AG04450 (cell line): ENCODE measurements around the gene ARHGAP18. TPM values are rescaled to one million over a fixed set of nuclear protein-coding genes. Genes with fewer than 3 reads are reported as not detected.
A peak's percentile ranks its signal among the peaks of the same experiment; 100 is the strongest.

Source experiments
- CTCF ChIA-PET: fragments of 300-600, 350-600 bp; formaldehyde crosslinking; extraction: SDS; loops from one replicate; lab custom pipeline; 2022; ENCODE audit warnings: antibody characterized with exemption, inconsistent platforms; lab: Charles Lee
- POLR2A ChIA-PET: fragments of 350-600 bp; formaldehyde crosslinking; extraction: SDS; loops from one replicate; lab custom pipeline; 2021; ENCODE audit warnings: antibody characterized with exemption, inconsistent platforms; lab: Yijun Ruan, JAX
- DNase-seq: peaks from one replicate; pipeline ENCODE4 v3.0.0-alpha.2; 2011; ENCODE audit warnings: low read depth, low spot score
- H3K27ac ChIP-seq: one replicate; pipeline ENCODE4 v1.5.1; 2012; ENCODE audit warnings: low read depth, low read length, control low read depth
- H3K27me3 ChIP-seq: one replicate; pipeline ENCODE4 v1.6.0; 2012; ENCODE audit warnings: low read length; ENCODE audit not compliant: control insufficient read depth, insufficient read depth
- H3K4me3 ChIP-seq: 2 replicates; pipeline ENCODE4 v1.5.1; 2011; ENCODE audit warnings: mild to moderate bottlenecking, low read depth, low read length, control low read depth
- H3K9me3 ChIP-seq: 2 replicates; pipeline ENCODE4 v1.5.1; 2012; ENCODE audit warnings: low read length; ENCODE audit not compliant: control insufficient read depth, insufficient read depth
- polyA plus RNA-seq: library from polyadenylated mRNA; depleted of rRNA; stranded (reverse); fragments of >200 nt; gene quantifications from 2 replicates; pipeline ENCODE4 v1.2.3, GENCODE V29; 2011
- TF ChIP-seq, protein P1 (sequence below): IDR thresholded peaks from 2 replicates; pipeline ENCODE4 v1.5.1; 2011; ENCODE audit warnings: low read depth, low read length, control low read depth, inconsistent platforms

Gene ARHGAP18
- polyA plus RNA-seq, 1 experiment: 13.9 TPM

DNA sequence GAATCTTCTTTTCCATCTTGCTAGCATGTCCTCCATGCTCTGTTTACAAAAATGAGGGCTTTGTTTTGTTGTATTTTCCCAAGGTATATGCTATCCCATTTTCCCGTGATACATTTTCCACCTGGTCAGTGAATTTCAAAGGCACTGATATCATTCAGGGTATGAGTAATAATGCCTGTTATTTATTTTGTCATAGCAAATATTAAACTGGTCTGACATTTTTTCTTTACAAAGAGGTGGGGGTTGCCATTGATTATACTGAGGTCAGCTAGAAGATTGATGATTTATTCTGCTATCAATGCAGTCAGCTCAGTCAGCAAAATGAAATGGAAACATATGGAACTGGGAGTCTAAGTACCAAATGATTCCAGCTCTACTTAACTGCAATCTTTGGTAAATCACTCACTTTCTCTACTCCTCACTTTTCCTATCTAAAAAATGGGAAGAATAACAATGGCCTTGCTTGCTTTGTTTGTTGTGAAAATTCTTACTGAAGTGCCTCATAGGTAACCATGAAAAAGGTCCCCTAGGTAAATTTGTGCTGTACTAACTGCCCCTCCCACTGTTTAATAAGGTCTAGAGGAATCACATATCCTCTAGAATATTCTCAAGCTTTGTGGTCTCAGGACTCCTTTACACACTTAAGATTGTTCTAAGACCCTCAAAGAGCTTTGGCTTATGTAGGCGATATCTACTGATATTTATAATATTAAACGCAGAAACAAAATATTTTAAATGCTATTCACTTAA is 64.0 kb downstream of the ARHGAP18 start:
- Histone ChIP-seq H3K27me3 (no peaks in the 10 kb centered on the region), H3K27ac (no peak overlapping the region), H3K9me3 (no peaks in the 10 kb centered on the region), H3K4me3 (no peak overlapping the region)
- TF ChIP-seq, protein P1, sequence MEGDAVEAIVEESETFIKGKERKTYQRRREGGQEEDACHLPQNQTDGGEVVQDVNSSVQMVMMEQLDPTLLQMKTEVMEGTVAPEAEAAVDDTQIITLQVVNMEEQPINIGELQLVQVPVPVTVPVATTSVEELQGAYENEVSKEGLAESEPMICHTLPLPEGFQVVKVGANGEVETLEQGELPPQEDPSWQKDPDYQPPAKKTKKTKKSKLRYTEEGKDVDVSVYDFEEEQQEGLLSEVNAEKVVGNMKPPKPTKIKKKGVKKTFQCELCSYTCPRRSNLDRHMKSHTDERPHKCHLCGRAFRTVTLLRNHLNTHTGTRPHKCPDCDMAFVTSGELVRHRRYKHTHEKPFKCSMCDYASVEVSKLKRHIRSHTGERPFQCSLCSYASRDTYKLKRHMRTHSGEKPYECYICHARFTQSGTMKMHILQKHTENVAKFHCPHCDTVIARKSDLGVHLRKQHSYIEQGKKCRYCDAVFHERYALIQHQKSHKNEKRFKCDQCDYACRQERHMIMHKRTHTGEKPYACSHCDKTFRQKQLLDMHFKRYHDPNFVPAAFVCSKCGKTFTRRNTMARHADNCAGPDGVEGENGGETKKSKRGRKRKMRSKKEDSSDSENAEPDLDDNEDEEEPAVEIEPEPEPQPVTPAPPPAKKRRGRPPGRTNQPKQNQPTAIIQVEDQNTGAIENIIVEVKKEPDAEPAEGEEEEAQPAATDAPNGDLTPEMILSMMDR: no peak
- ChIA-PET CTCF (interaction anchor here (1.0 kb wide), 1 partner anchor 147 kb away, joined by 4 read pairs; no protein-coding TSS in a partner anchor), POLR2A (no interaction called here)
- DNase-seq: no peak

DNA sequence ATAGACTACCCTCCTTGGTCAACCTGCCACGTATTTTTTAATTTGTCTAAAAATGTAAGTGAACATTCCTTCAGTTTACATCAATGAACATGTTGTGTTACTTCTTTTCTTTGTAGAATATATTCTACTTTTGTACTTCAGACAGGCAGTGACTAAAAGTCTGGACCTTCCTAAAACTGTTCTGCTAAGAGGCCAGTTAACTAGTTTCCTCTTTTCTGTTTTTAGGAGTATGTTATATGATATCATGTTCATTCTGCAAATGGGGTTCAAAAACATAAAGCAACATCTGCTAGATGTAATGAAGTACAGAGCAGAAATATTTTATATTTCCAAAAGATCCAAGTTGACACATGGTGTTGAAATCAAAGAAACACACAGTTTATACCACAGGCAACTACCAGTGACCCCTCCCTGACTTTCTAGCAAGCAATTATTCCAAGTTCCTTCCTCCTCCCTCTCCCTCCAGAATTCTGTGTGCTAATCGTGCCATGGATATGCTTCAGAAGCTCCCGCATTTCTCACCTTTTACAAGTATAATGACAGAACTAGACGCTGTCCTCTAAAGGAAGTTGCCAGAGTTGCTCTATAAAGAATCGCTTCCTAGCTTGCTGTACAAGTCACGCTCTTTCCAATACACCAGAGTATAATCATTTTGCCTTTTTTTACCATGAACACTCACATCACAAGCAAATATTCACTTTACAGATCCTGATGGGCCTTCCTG is 64.7 kb downstream of the ARHGAP18 start:
- TF ChIP-seq, protein P1: no peak
- H3K27me3 ChIP-seq: no peaks in the 10 kb centered on the region
- H3K27ac ChIP-seq: peak overlapping the region; percentile 47
- no peak for DNase-seq
- H3K9me3 ChIP-seq: no peaks in the 10 kb centered on the region
- no peak overlapping the region for H3K4me3 ChIP-seq
- POLR2A ChIA-PET: interaction anchor here (1.0 kb wide), 1 partner anchor 67 kb away, joined by 3 read pairs; no protein-coding TSS in a partner anchor
- CTCF ChIA-PET: interaction anchor here (1.0 kb wide), 1 partner anchor 48 kb away, joined by 3 read pairs; no protein-coding TSS in a partner anchor

DNA sequence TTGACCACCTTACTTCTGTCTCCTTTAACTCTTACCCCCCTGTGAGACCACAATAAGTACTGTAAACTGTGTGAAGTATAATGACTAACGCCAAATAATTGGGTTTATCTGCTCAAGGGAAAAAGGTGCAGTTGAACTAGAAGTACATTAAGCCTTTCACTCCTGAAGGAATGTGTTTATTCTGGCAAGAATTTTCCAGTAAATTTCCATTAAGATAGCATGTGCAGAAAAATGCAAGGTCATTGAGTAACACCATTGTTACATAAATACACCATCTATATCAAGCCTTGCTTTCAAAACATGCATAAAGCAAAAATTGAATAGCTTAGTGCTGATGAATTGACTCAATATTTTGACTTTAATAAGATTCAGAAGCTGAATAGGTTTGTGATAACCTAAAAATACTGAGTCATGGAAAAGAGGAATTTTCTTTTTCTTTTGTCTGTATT is 65.4 kb downstream of the ARHGAP18 start:
- H3K27me3 ChIP-seq: no peaks in the 10 kb centered on the region
- CTCF ChIA-PET: interaction anchor here (1.0 to 1.1 kb wide), 2 partner anchors 48 to 105 kb away, joined by 3 read pairs; no protein-coding TSS in a partner anchor
- no peak overlapping the region for H3K4me3 ChIP-seq
- DNase-seq: no peak
- no peaks in the 10 kb centered on the region for H3K9me3 ChIP-seq
- POLR2A ChIA-PET: interaction anchor here (1.0 kb wide), 1 partner anchor 66 kb away, joined by 3 read pairs; no protein-coding TSS in a partner anchor
- H3K27ac ChIP-seq: no peak overlapping the region
- TF ChIP-seq, protein P1: no peak

DNA sequence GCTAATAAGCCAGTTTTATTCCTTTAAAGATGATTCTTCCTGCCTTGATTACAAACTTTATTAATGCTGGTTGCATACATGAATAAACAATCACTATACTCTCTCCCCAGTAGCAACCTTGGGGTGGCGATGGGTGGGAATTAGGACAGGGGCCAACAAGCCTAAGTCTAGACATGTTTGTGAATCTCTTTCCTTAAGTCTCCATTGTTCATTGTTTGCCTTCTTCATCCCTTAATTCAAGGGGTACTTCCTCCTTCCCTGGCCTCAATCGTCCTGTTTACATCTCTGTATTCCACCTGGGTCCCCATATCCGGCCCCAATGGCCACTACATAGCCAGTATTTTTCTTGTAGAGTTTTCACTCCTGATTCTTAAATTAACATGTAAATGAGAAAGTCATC is 66.0 kb downstream of the ARHGAP18 start:
- ChIA-PET CTCF (interaction anchor here (0.6 to 1.1 kb wide), 2 partner anchors 46 to 106 kb away, joined by 3 read pairs; no protein-coding TSS in a partner anchor), POLR2A (no interaction called here)
- H3K27ac ChIP-seq: no peak overlapping the region
- no peak for DNase-seq
- no peak overlapping the region for H3K4me3 ChIP-seq
- TF ChIP-seq, protein P1: no peak
- no peaks in the 10 kb centered on the region for H3K27me3 ChIP-seq
- no peaks in the 10 kb centered on the region for H3K9me3 ChIP-seq
